Astrocyte (in vitro differentiated cells and primary cell): ENCODE measurements around the gene LRTM2.

Source experiments
- CTCF ChIP-seq: IDR thresholded peaks from 2 replicates; pipeline ENCODE4 v1.5.1; 2011; ENCODE audit warnings: low read depth, mild to moderate bottlenecking, inconsistent platforms, low read length, moderate library complexity; ENCODE audit not compliant: insufficient read depth
- EZH2 ChIP-seq: IDR thresholded peaks from 2 replicates; pipeline ENCODE4 v1.6.1; 2012; ENCODE audit warnings: mild to moderate bottlenecking, low read length, inconsistent platforms; ENCODE audit not compliant: insufficient read depth

- TF ChIP-seq CTCF = no peak
- no peak for TF ChIP-seq EZH2
Measured at GRCh38 chr12:1839464-1839863, 19.1 kb downstream of the LRTM2 start.
